Mesenchymal stem cell (in vitro differentiated cells and primary cell): Measurements from ENCODE around the gene TM4SF18. TPM values are rescaled to one million over a fixed set of nuclear protein-coding genes. Genes with fewer than 3 reads are reported as not detected.
A peak's percentile ranks its signal among the peaks of the same experiment; 100 is the strongest.

Source experiments
- DNase-seq: peaks from one replicate; pipeline ENCODE4 v3.0.0-alpha.2; 2013
- H2AFZ ChIP-seq: one replicate; pipeline ENCODE4 v1.6.1; 2013; ENCODE audit warnings: low read depth, mild to moderate bottlenecking, control low read depth, inconsistent platforms, low read length, moderate library complexity
- H2AK5ac ChIP-seq: 2 replicates; pipeline ENCODE4 v1.6.1; 2013; ENCODE audit warnings: low read length, moderate library complexity, mild to moderate bottlenecking, inconsistent platforms; ENCODE audit not compliant: severe bottlenecking
- H2BK120ac ChIP-seq: one replicate; pipeline ENCODE4 v1.6.1; 2013; ENCODE audit warnings: low read depth, mild to moderate bottlenecking, inconsistent platforms, low read length, moderate library complexity
- H2BK12ac ChIP-seq, 2 experiments: one replicate each; pipeline ENCODE4 v1.6.1; 2013; ENCODE audit warnings: inconsistent platforms in 2 of 2, low read length in 2 of 2, mild to moderate bottlenecking in 2 of 2, moderate library complexity in 2 of 2, control low read depth in 1 of 2
- H2BK15ac ChIP-seq: one replicate; pipeline ENCODE4 v1.6.1; 2013; ENCODE audit warnings: mild to moderate bottlenecking, low read depth, inconsistent platforms; ENCODE audit not compliant: poor library complexity, severe bottlenecking
- H2BK5ac ChIP-seq: 2 replicates; pipeline ENCODE4 v1.6.1; 2013; ENCODE audit warnings: low read depth, mild to moderate bottlenecking, low read length, control low read depth, inconsistent platforms; ENCODE audit not compliant: poor library complexity, severe bottlenecking
- H3K14ac ChIP-seq, 2 experiments: one replicate each; pipeline ENCODE4 v1.6.1; 2013; ENCODE audit warnings: inconsistent platforms in 2 of 2, low read length in 2 of 2, control low read depth in 1 of 2, mild to moderate bottlenecking in 1 of 2, moderate library complexity in 1 of 2
- H3K18ac ChIP-seq, 2 experiments: one replicate each; pipeline ENCODE4 v1.6.1; 2013; ENCODE audit warnings: inconsistent platforms in 2 of 2, low read length in 2 of 2, control low read depth in 1 of 2, low read depth in 1 of 2, mild to moderate bottlenecking in 1 of 2
- H3K23ac ChIP-seq, 2 experiments: one replicate each; pipeline ENCODE4 v1.6.1; 2013; ENCODE audit warnings: inconsistent platforms in 2 of 2, low read length in 2 of 2, mild to moderate bottlenecking in 2 of 2, moderate library complexity in 2 of 2, control low read depth in 1 of 2
- H3K27ac ChIP-seq: 2 replicates; pipeline ENCODE4 v1.5.1; 2013; ENCODE audit warnings: mild to moderate bottlenecking, moderate library complexity, low read length, control low read depth, inconsistent platforms; ENCODE audit not compliant: poor library complexity, severe bottlenecking
- H3K27me3 ChIP-seq, 2 experiments: 2 replicates each; pipeline versions ENCODE4 v1.6.1 to v1.7.0; 2013; ENCODE audit warnings: low read length in 2 of 2, mild to moderate bottlenecking in 2 of 2, moderate library complexity in 2 of 2, control low read depth in 1 of 2, inconsistent platforms in 1 of 2; ENCODE audit not compliant: control insufficient read depth in 1 of 2, insufficient read depth in 1 of 2
- H3K36me3 ChIP-seq, 2 experiments: 2 replicates each; pipeline versions ENCODE4 v1.6.1 to v1.7.0; 2013; ENCODE audit warnings: low read length in 2 of 2, control low read depth in 1 of 2, inconsistent platforms in 1 of 2, low read depth in 1 of 2, mild to moderate bottlenecking in 1 of 2; ENCODE audit not compliant: insufficient read depth in 2 of 2, control insufficient read depth in 1 of 2
- H3K4ac ChIP-seq, 2 experiments: one replicate each; pipeline ENCODE4 v1.6.1; 2013; ENCODE audit warnings: inconsistent platforms in 2 of 2, low read length in 2 of 2, mild to moderate bottlenecking in 2 of 2, moderate library complexity in 2 of 2, control low read depth in 1 of 2, low read depth in 1 of 2
- H3K4me1 ChIP-seq: 2 replicates; pipeline ENCODE4 v1.6.1; 2013; ENCODE audit warnings: low read depth, low read length, control low read depth; ENCODE audit not compliant: control insufficient read depth, insufficient read depth
- H3K4me2 ChIP-seq: 2 replicates; pipeline ENCODE4 v1.6.1; 2013; ENCODE audit warnings: low read length, mild to moderate bottlenecking, inconsistent platforms; ENCODE audit not compliant: poor library complexity, severe bottlenecking
- H3K4me3 ChIP-seq, 2 experiments: 2 replicates each; pipeline versions ENCODE4 v1.5.1 to v1.7.0; 2013; ENCODE audit warnings: low read length in 2 of 2, mild to moderate bottlenecking in 2 of 2, control low read depth in 1 of 2, low read depth in 1 of 2; ENCODE audit not compliant: insufficient read depth in 1 of 2
- H3K79me1 ChIP-seq: replicated peaks from 2 replicates; pipeline ENCODE4 v1.6.1; 2013; ENCODE audit warnings: mild to moderate bottlenecking, control low read depth, low read length, inconsistent platforms; ENCODE audit not compliant: poor library complexity, severe bottlenecking
- H3K9ac ChIP-seq: 2 replicates; pipeline ENCODE4 v1.7.0; 2013; ENCODE audit warnings: mild to moderate bottlenecking, low read length, moderate library complexity
- H3K9me3 ChIP-seq: 2 replicates; pipeline ENCODE4 v1.7.0; 2013; ENCODE audit warnings: mild to moderate bottlenecking, low read length; ENCODE audit not compliant: control insufficient read depth
- H4K8ac ChIP-seq: one replicate; pipeline ENCODE4 v1.6.1; 2013; ENCODE audit warnings: inconsistent platforms, mild to moderate bottlenecking, low read length, moderate library complexity
- H4K91ac ChIP-seq: one replicate; pipeline ENCODE4 v1.6.1; 2013; ENCODE audit warnings: mild to moderate bottlenecking, low read length, inconsistent platforms
- WGBS: methylation state at CpG from one replicate; pipeline ENCODE4 v1.1.7; 2013; ENCODE audit warnings: mixed read lengths; 5-methylcytosine and 5-hydroxymethylcytosine counted together
- polyA plus RNA-seq, 2 experiments: library from polyadenylated mRNA; stranded (reverse); fragments of 200-250 nt; gene quantifications; one replicate each; pipeline ENCODE4 v1.2.3, GENCODE V29; 2013

TM4SF18 gene, protein sequence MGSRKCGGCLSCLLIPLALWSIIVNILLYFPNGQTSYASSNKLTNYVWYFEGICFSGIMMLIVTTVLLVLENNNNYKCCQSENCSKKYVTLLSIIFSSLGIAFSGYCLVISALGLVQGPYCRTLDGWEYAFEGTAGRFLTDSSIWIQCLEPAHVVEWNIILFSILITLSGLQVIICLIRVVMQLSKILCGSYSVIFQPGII
- 0.94 TPM for polyA plus RNA-seq (2013, experiment 1 of 2)
- 0.88 TPM for polyA plus RNA-seq (2013, experiment 2 of 2)

DNA sequence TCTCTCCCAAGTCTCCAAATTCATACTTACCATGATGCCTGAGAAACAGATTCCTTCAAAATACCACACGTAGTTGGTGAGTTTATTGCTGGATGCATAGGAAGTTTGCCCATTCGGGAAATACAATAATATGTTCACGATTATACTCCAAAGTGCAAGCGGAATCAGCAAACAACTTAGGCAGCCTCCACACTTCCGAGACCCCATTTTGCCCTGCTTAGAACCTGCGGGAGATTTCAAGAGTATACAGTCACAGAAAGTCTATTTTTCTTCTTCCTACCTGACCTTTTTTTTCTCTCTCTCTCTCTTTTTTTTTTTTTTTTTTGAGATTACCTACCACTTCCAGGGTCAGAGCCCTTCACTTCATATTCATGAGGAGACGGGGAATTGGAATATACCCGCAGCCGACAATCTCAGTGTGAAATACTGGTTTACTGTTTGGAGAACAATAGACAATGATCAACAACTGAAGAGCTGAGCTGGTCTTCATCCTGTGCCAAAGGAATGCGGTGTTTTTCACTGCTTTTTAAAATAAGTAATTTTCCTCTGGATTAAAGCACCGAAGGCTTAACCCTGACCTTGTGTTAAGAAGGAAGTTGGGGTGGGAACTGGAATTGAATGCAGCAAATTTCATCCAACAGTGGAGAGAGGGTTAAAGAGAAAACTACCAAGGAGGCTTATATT is at the start of gene TM4SF18:
Gene TM4SF18 (minus strand): TSS at position 461 of the 684 bp plus-strand sequence. CDS start 254 bp downstream, at position 207.
- Histone ChIP-seq H3K4me3 (no peak within 1 kb of the TSS), H3K9ac (peak within 1 kb of the TSS; percentile 41), H3K79me1 (no peaks in the 10 kb centered on the region), H3K14ac (no peak within 1 kb of the TSS), H2BK120ac (peak within 1 kb of the TSS; percentile 73), H4K91ac (no peak within 1 kb of the TSS), H2BK5ac (no peak within 1 kb of the TSS), H2BK15ac (no peak within 1 kb of the TSS), H3K23ac (no peak within 1 kb of the TSS), H3K27me3 (no peaks in the 10 kb centered on the region), H3K18ac (peak within 1 kb of the TSS in 1 of 2 experiments; percentile 86), H3K9me3 (no peaks in the 10 kb centered on the region), H2BK12ac (peak within 1 kb of the TSS; percentile 21 to 39), H3K4me2 (peak within 1 kb of the TSS; percentile 65), H2AK5ac (no peak within 1 kb of the TSS), H2AFZ (no peak within 1 kb of the TSS), H4K8ac (peak within 1 kb of the TSS; percentile 90), H3K36me3 (no peaks in the 10 kb centered on the region), H3K4me1 (peaks cover 1% of the 10 kb centered on the region), H3K27ac (peak within 1 kb of the TSS; percentile 79), H3K4ac (no peak within 1 kb of the TSS)
- no peak for DNase-seq
- 68% methylated on average over 11 of the region's 11 CpGs for WGBS

DNA sequence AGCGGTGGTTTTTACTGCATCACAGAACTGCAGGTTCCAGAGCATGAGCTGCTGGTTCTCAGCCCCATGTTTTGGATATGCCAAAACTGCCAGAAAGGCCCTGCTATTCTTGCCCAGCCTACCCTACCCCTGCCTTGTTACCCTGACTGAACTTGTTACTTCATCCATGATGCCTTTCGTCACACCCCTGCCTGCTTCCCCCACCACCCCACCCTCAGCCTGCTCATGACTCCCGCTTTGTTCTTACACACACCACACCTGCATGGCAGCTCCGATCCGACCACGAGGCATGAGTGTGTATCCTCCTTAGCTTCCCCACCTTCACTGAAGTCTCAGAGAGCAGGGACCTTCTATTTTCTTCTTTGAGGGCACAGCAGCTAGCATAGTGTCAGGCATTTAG is 49.1 kb upstream of the TM4SF18 start:
- H3K18ac ChIP-seq, result peak overlapping the region; percentile 0 to 19
- H3K14ac ChIP-seq, result no peak overlapping the region
- 80% methylated on average over 6 of the region's 6 CpGs for WGBS
- no peak overlapping the region for H2AFZ ChIP-seq
- H2BK12ac ChIP-seq, result peak overlapping the region; percentile 0 to 80
- no peak overlapping the region for H2BK5ac ChIP-seq
- peak overlapping the region; percentile 64 for H2BK120ac ChIP-seq
- H3K36me3 ChIP-seq, result no peaks in the 10 kb centered on the region
- H3K4me1 ChIP-seq, result peaks cover 12% of the 10 kb centered on the region
- no peaks in the 10 kb centered on the region for H3K79me1 ChIP-seq
- no peak overlapping the region for H2BK15ac ChIP-seq
- H3K4ac ChIP-seq, result no peak overlapping the region
- no peak for DNase-seq
- no peaks in the 10 kb centered on the region for H3K27me3 ChIP-seq
- peak overlapping the region; percentile 76 for H2AK5ac ChIP-seq
- no peak overlapping the region for H3K4me3 ChIP-seq
- peak overlapping the region; percentile 90 for H4K91ac ChIP-seq
- peak overlapping the region; percentile 78 for H4K8ac ChIP-seq
- H3K9ac ChIP-seq, result no peak overlapping the region
- no peak overlapping the region for H3K27ac ChIP-seq
- H3K9me3 ChIP-seq, result no peaks in the 10 kb centered on the region
- H3K4me2 ChIP-seq, result no peak overlapping the region
- no peak overlapping the region for H3K23ac ChIP-seq

DNA sequence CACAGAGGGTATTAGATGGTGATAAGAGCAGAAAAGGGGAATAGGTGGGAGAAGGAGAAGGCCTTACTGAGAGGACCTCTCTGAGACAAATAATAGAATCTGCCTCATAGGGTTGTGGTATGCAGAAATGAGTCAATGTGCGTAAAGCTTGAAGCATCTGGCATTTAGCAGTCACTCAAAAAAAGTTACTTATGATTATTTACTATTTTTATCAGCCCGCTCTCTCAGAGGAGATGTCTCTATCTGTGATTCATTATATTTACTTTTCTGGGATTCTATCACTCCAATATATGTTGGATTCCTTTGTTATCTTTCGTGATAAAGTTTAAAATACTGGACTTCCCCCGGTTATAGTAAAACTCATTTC is 48.6 kb upstream of the TM4SF18 start:
- Histone ChIP-seq H2BK15ac (no peak overlapping the region), H3K27me3 (no peaks in the 10 kb centered on the region), H2BK5ac (no peak overlapping the region), H3K27ac (no peak overlapping the region), H2BK12ac (peak overlapping the region in 1 of 2 experiments; percentile 80), H3K36me3 (no peaks in the 10 kb centered on the region), H3K9ac (no peak overlapping the region), H3K4ac (no peak overlapping the region), H3K18ac (no peak overlapping the region), H3K4me1 (peaks cover 12% of the 10 kb centered on the region), H4K91ac (no peak overlapping the region), H4K8ac (no peak overlapping the region), H3K9me3 (no peaks in the 10 kb centered on the region), H2AFZ (no peak overlapping the region), H3K23ac (no peak overlapping the region), H2BK120ac (no peak overlapping the region), H3K4me3 (no peak overlapping the region), H2AK5ac (no peak overlapping the region), H3K4me2 (no peak overlapping the region), H3K14ac (no peak overlapping the region), H3K79me1 (no peaks in the 10 kb centered on the region)
- DNase-seq, result peak; percentile 76
- 31% methylated on average over 2 of the region's 4 CpGs for WGBS
